SU-DHL-6 (cell line): Measurements from ENCODE around the gene PTPN6.

Experiments
- H2AFZ ChIP-seq: fragments of 200-600 bp; sonication (generic); 2 replicates; pipeline ENCODE4 v1.6.1; 2014; ENCODE audit warnings: low read depth, mild to moderate bottlenecking, moderate library complexity, mixed read lengths, antibody characterized with exemption, low read length; ENCODE audit not compliant: severe bottlenecking
- H3F3A ChIP-seq: fragments of 200-600 bp; shearing (Covaris generic); 2 replicates; pipeline ENCODE4 v1.6.0; 2016; ENCODE audit warnings: antibody characterized with exemption, mild to moderate bottlenecking; ENCODE audit not compliant: insufficient read depth
- H3K27ac ChIP-seq: fragments of 200-600 bp; sonication (generic); 2 replicates; pipeline ENCODE4 v1.5.1; 2016; ENCODE audit warnings: low read depth, mild to moderate bottlenecking, low read length, moderate library complexity, mixed read lengths
- H3K27me3 ChIP-seq: fragments of 200-600 bp; sonication (generic), shearing (Covaris generic); 2 replicates; pipeline ENCODE4 v1.6.0; 2014; ENCODE audit warnings: mild to moderate bottlenecking, low read length
- H3K36me3 ChIP-seq: fragments of 200-600 bp; sonication (generic); 2 replicates; pipeline ENCODE4 v1.6.1; 2014; ENCODE audit warnings: mild to moderate bottlenecking, low read length, mixed read lengths
- H3K4me2 ChIP-seq: fragments of 300-600, 200-600 bp; shearing (Covaris generic), sonication (generic); 2 replicates; pipeline ENCODE4 v1.6.0; 2014; ENCODE audit warnings: low read length, low read depth, mild to moderate bottlenecking; ENCODE audit not compliant: poor library complexity, severe bottlenecking
- H3K4me3 ChIP-seq: fragments of 200-600 bp; sonication (generic); 2 replicates; pipeline ENCODE4 v1.5.1; 2014; ENCODE audit warnings: antibody characterized with exemption, low read length, mild to moderate bottlenecking, mixed read lengths; ENCODE audit not compliant: insufficient read depth, poor library complexity, severe bottlenecking
- H3K79me2 ChIP-seq: fragments of 200-600 bp; sonication (generic); 2 replicates; pipeline ENCODE4 v1.6.1; 2014; ENCODE audit warnings: mild to moderate bottlenecking, low read length, moderate library complexity; ENCODE audit not compliant: insufficient read depth
- H3K9ac ChIP-seq: fragments of 200-600 bp; sonication (generic); 2 replicates; pipeline ENCODE4 v1.7.0; 2014; ENCODE audit warnings: mild to moderate bottlenecking, low read length
- H3K9me2 ChIP-seq: fragments of 200-600 bp; sonication (generic); replicated peaks from 2 replicates; pipeline ENCODE4 v1.6.1; 2014; ENCODE audit warnings: low read length; ENCODE audit not compliant: insufficient read depth
- H3K9me3 ChIP-seq: fragments of 200-600 bp; sonication (generic); 2 replicates; pipeline ENCODE4 v1.6.1; 2014; ENCODE audit warnings: low read length, mixed read lengths; ENCODE audit not compliant: insufficient read depth
- H4K20me1 ChIP-seq: fragments of 200-600 bp; sonication (generic); 2 replicates; pipeline ENCODE4 v1.6.1; 2014; ENCODE audit warnings: low read depth, mild to moderate bottlenecking, antibody characterized with exemption, low read length, moderate library complexity, mixed read lengths
- CTCF ChIP-seq: fragments of 200-600 bp; sonication (generic); IDR thresholded peaks from one replicate; pipeline ENCODE4 v1.5.1; 2017; ENCODE audit warnings: antibody characterized with exemption, mild to moderate bottlenecking, low read length, moderate library complexity; ENCODE audit not compliant: insufficient read depth, poor library complexity, severe bottlenecking
- EZH2phosphoT487 ChIP-seq: fragments of 200-600 bp; sonication (generic), shearing (Covaris generic); conservative IDR thresholded peaks from 2 replicates; pipeline ENCODE4 v1.6.1; 2018; ENCODE audit warnings: mild to moderate bottlenecking, antibody characterized with exemption, low read length, moderate library complexity, mixed read lengths

The PTPN6 gene

DNA sequence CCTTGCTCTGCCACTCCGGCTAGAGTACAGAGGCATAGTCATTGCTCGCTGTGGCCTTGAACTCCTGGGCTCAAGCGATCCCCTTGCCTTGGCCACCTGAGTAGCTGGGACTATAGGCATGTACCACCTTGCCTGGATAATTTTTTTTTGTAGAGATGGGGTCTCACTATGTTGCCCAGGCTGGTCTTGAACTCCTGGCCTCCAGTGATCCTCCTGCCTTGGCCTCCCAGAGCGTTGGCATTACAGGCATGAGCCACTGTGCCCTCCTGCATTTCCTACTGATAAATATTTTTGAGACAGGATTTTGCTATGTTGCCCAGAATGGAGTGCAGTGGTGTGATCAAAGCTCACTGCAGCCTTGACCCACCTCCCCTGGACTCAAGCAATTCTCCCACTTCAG, 28.9 kb downstream of the PTPN6 start:
- H3K27me3 ChIP-seq: no peaks in the 10 kb centered on the region
- H3K9me3 ChIP-seq: no peaks in the 10 kb centered on the region
- no peak overlapping the region for H3K4me3 ChIP-seq
- H2AFZ ChIP-seq: no peak overlapping the region
- peaks cover 9% of the 10 kb centered on the region for H3K36me3 ChIP-seq
- no peak overlapping the region for H3K4me2 ChIP-seq
- TF ChIP-seq CTCF: no peak
- TF ChIP-seq EZH2phosphoT487: no peak
- no peak overlapping the region for H3K9ac ChIP-seq
- H3K9me2 ChIP-seq: no peaks in the 10 kb centered on the region
- H3F3A ChIP-seq: no peaks in the 10 kb centered on the region
- H3K27ac ChIP-seq: no peak overlapping the region
- no peaks in the 10 kb centered on the region for H4K20me1 ChIP-seq
- H3K79me2 ChIP-seq: no peaks in the 10 kb centered on the region

GRCh38 chr12:6980740-6981139, 29.6 kb downstream of the PTPN6 start:
- H3F3A ChIP-seq: no peaks in the 10 kb centered on the region
- peaks cover 9% of the 10 kb centered on the region for H3K36me3 ChIP-seq
- no peaks in the 10 kb centered on the region for H3K9me3 ChIP-seq
- H4K20me1 ChIP-seq: no peaks in the 10 kb centered on the region
- TF ChIP-seq CTCF: no peak
- no peak for TF ChIP-seq EZH2phosphoT487
- no peak overlapping the region for H3K9ac ChIP-seq
- no peak overlapping the region for H3K4me2 ChIP-seq
- H3K79me2 ChIP-seq: no peaks in the 10 kb centered on the region
- no peak overlapping the region for H3K27ac ChIP-seq
- H3K27me3 ChIP-seq: no peaks in the 10 kb centered on the region
- H2AFZ ChIP-seq: no peak overlapping the region
- no peaks in the 10 kb centered on the region for H3K9me2 ChIP-seq
- no peak overlapping the region for H3K4me3 ChIP-seq

DNA sequence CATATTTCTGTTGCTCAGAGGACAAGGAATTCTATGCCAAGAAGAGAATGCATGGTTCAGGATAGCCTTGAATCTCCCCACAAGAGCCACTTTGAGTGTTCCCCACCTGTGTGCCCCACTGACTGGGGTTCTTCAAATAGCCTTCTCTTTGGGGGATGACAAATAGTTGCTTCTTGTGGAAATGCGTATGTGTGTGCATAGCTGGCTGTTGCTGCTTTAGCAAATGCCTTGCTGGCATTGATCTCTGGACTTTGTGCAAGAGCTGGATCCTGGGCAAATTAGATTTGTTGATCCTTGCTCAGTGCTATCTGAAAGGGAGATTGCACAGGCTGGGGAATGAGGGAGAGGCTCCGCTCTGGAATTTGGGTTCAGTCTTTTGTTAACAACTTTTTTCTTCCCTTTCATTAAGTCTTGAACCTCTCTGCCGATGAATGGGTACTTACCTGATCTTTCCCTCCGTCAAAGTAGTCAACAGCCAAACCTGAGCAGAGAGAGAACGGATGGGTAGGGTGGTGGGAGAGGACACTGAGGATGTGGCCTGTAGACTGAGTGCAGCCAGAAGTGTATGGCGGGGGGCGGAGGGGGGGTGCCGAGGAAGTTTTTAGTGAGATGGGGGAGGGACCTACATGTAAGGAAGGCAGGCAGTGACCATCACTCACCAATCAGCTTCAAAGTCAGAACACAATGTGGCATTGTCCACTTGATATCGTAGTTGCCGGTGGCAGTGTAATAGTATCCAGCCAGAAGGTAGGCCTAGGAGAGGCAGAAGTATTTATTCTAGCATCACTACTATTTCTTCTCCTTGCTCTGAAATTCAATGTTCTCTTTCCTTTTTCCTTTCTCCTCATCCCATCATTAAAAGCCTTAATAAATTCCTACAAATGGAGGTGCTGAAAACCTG, 30.2 kb downstream of the PTPN6 start:
- Histone ChIP-seq H3K9ac (no peak overlapping the region), H3F3A (no peaks in the 10 kb centered on the region), H3K9me2 (no peaks in the 10 kb centered on the region), H3K27me3 (no peaks in the 10 kb centered on the region), H3K36me3 (peaks cover 9% of the 10 kb centered on the region; the same call in 1 of the 2 replicates), H3K27ac (no peak overlapping the region), H3K4me2 (no peak overlapping the region), H2AFZ (no peak overlapping the region), H3K4me3 (no peak overlapping the region), H3K9me3 (no peaks in the 10 kb centered on the region), H3K79me2 (no peaks in the 10 kb centered on the region), H4K20me1 (no peaks in the 10 kb centered on the region)
- no peak for TF ChIP-seq EZH2phosphoT487
- no peak for TF ChIP-seq CTCF
